BE2C (cell line): ENCODE measurements around the gene LILRA6. TPM values are rescaled to one million over a fixed set of nuclear protein-coding genes. Genes with fewer than 3 reads are reported as not detected.
"Not testable (repeated sequence)": the region's sequence is repeated elsewhere in the genome, so short reads cannot be mapped to it uniquely, and the experiment has no call there.

Experiments used
- DNase-seq: peaks from one replicate; pipeline ENCODE4 v3.0.0-alpha.2; 2020
- H3K27me3 ChIP-seq: fragments of 250-450 bp; sonication (Bioruptor Pico); 2 replicates; pipeline ENCODE4 v1.5.1; 2020; ENCODE audit warnings: mild to moderate bottlenecking
- H3K36me3 ChIP-seq: fragments of 250-450 bp; sonication (Bioruptor Pico); 2 replicates; pipeline ENCODE4 v1.5.1; 2020; ENCODE audit warnings: mild to moderate bottlenecking
- H3K4me1 ChIP-seq: fragments of 250-450 bp; sonication (Bioruptor Pico); 2 replicates; pipeline ENCODE4 v1.5.1; 2020
- H3K4me3 ChIP-seq: 2 replicates; pipeline ENCODE4 v1.5.1; 2011; ENCODE audit warnings: low read depth, low read length
- H3K9me3 ChIP-seq: fragments of 250-450 bp; sonication (Bioruptor Pico); 2 replicates; pipeline ENCODE4 v1.5.1; 2020
- CTCF ChIP-seq: IDR thresholded peaks from 2 replicates; pipeline ENCODE4 v1.5.1; 2012; ENCODE audit warnings: mild to moderate bottlenecking, low read depth, low read length
- polyA plus RNA-seq: library from polyadenylated mRNA; unstranded; fragments of >200 nt; gene quantifications from one replicate; pipeline ENCODE4 v1.2.1, GENCODE V29; 2012; ENCODE audit warnings: low read depth, missing spikeins; ENCODE audit not compliant: insufficient read length, insufficient read depth

LILRA6 gene
- polyA plus RNA-seq: not detected

GRCh38 chr19:54242646-54243045 is at the start of gene LILRA6:
Gene LILRA6 (minus strand): TSS chr19:54242790.
- not testable (repeated sequence) for H3K4me3 ChIP-seq, H3K4me1 ChIP-seq, DNase-seq, H3K36me3 ChIP-seq, H3K9me3 ChIP-seq
- H3K27me3 ChIP-seq: peaks cover 40% of the 10 kb centered on the region

- not testable (repeated sequence) for H3K4me1 ChIP-seq, H3K36me3 ChIP-seq, H3K4me3 ChIP-seq, H3K9me3 ChIP-seq, DNase-seq
- peaks cover 11% of the 10 kb centered on the region for H3K27me3 ChIP-seq
Observed at GRCh38 chr19:54289160-54289559, 46.6 kb upstream of the LILRA6 start.

GRCh38 chr19:54287456-54287855 is 44.9 kb upstream of the LILRA6 start:
- no peak for TF ChIP-seq CTCF
- Histone ChIP-seq H3K9me3 (no peaks in the 10 kb centered on the region), H3K4me1 (no peaks in the 10 kb centered on the region), H3K4me3 (no peak overlapping the region), H3K27me3 (peaks cover 28% of the 10 kb centered on the region), H3K36me3 (no peaks in the 10 kb centered on the region)
- DNase-seq: no peak

GRCh38 chr19:54286283-54286682 is 43.7 kb upstream of the LILRA6 start:
- not testable (repeated sequence) for H3K4me3 ChIP-seq, H3K4me1 ChIP-seq, H3K9me3 ChIP-seq, H3K36me3 ChIP-seq, DNase-seq
- H3K27me3 ChIP-seq: peaks cover 33% of the 10 kb centered on the region

GRCh38 chr19:54285427-54286056 is 43.0 kb upstream of the LILRA6 start:
- not testable (repeated sequence) for H3K4me3 ChIP-seq, DNase-seq, H3K4me1 ChIP-seq, H3K36me3 ChIP-seq, H3K9me3 ChIP-seq
- peaks cover 37% of the 10 kb centered on the region for H3K27me3 ChIP-seq

- no peak overlapping the region for H3K4me3 ChIP-seq
- H3K27me3 ChIP-seq: peaks cover 41% of the 10 kb centered on the region
- no peak for DNase-seq
- H3K36me3 ChIP-seq: no peaks in the 10 kb centered on the region
- TF ChIP-seq CTCF: no peak
- H3K9me3 ChIP-seq: no peaks in the 10 kb centered on the region
- no peaks in the 10 kb centered on the region for H3K4me1 ChIP-seq
Observed at GRCh38 chr19:54282686-54283470, 40.3 kb upstream of the LILRA6 start.

GRCh38 chr19:54281729-54282075 is 39.1 kb upstream of the LILRA6 start:
- DNase-seq, H3K4me3 ChIP-seq, H3K4me1 ChIP-seq, H3K9me3 ChIP-seq, H3K36me3 ChIP-seq: not testable (repeated sequence)
- peaks cover 39% of the 10 kb centered on the region for H3K27me3 ChIP-seq

GRCh38 chr19:54281007-54281728 is 38.6 kb upstream of the LILRA6 start, which contains the start of gene LILRB2:
Gene LILRB2 (minus strand): TSS chr19:54281110. CDS start chr19:54280496, 614 bp downstream.
- no peak for TF ChIP-seq CTCF
- H3K4me1 ChIP-seq: no peaks in the 10 kb centered on the region
- H3K27me3 ChIP-seq: peaks cover 43% of the 10 kb centered on the region
- H3K36me3 ChIP-seq: no peaks in the 10 kb centered on the region
- H3K4me3 ChIP-seq: no peak within 1 kb of the TSS
- DNase-seq: no peak
- H3K9me3 ChIP-seq: no peaks in the 10 kb centered on the region

- H3K9me3 ChIP-seq, H3K36me3 ChIP-seq, DNase-seq, H3K4me3 ChIP-seq, H3K4me1 ChIP-seq: not testable (repeated sequence)
- peaks cover 43% of the 10 kb centered on the region for H3K27me3 ChIP-seq
Observed at GRCh38 chr19:54280441-54280840, 37.9 kb upstream of the LILRA6 start.

GRCh38 chr19:54280025-54280424 is 37.4 kb upstream of the LILRA6 start:
- H3K4me3 ChIP-seq, H3K4me1 ChIP-seq, H3K9me3 ChIP-seq, H3K36me3 ChIP-seq, DNase-seq: not testable (repeated sequence)
- H3K27me3 ChIP-seq: peaks cover 43% of the 10 kb centered on the region
